ENCODE data around the gene NRTN.
"Not testable (repeated sequence)": the region's sequence is repeated elsewhere in the genome, so short reads cannot be mapped to it uniquely, and the experiment has no call there.

The NRTN gene

GRCh38 chr19:5804516-5805461 is at the start of gene NRTN:
TSS of gene NRTN (plus strand) at chr19:5805067. CDS start at chr19:5824166, 19,099 bp downstream.
- DNase-seq (ENCODE audit: low read depth in 2 of 2): no peak

- no peak for DNase-seq (ENCODE audit: low read depth in 2 of 2)
Measured at GRCh38 chr19:5762608-5763217, 42.2 kb upstream of the NRTN start.

- DNase-seq (ENCODE audit: low read depth in 2 of 2): no peak
Measured at GRCh38 chr19:5765220-5765619, 39.6 kb upstream of the NRTN start.

- DNase-seq (ENCODE audit: low read depth in 2 of 2): no peak
Measured at GRCh38 chr19:5767949-5768348, 36.9 kb upstream of the NRTN start.

GRCh38 chr19:5772416-5772815 is 32.5 kb upstream of the NRTN start:
- no peak for DNase-seq (ENCODE audit: low read depth in 2 of 2)

- no peak for DNase-seq (ENCODE audit: low read depth in 2 of 2)
Measured at GRCh38 chr19:5773276-5773675, 31.6 kb upstream of the NRTN start.

GRCh38 chr19:5774921-5775320 is 29.9 kb upstream of the NRTN start:
- no peak for DNase-seq (ENCODE audit: low read depth in 2 of 2)

- DNase-seq (ENCODE audit: low read depth in 2 of 2): no peak
Measured at GRCh38 chr19:5775668-5776309, 29.1 kb upstream of the NRTN start.

GRCh38 chr19:5778402-5778801 is 26.5 kb upstream of the NRTN start:
- no peak for DNase-seq (ENCODE audit: low read depth in 2 of 2)

GRCh38 chr19:5780916-5781315 is 24.0 kb upstream of the NRTN start:
- not testable (repeated sequence) for DNase-seq (ENCODE audit: low read depth in 2 of 2)

GRCh38 chr19:5782322-5782721 is 22.5 kb upstream of the NRTN start:
- no peak for DNase-seq (ENCODE audit: low read depth in 2 of 2)

- DNase-seq (ENCODE audit: low read depth in 2 of 2): no peak
Measured at GRCh38 chr19:5782945-5783919, 21.6 kb upstream of the NRTN start.

GRCh38 chr19:5784581-5785147 is 20.2 kb upstream of the NRTN start, which contains the start of gene PRR22:
TSS of gene PRR22 (minus strand) at chr19:5784746. CDS start at chr19:5784660, 86 bp downstream.
- no peak for DNase-seq (ENCODE audit: low read depth in 2 of 2)

GRCh38 chr19:5785423-5785822 is 19.4 kb upstream of the NRTN start:
- no peak for DNase-seq (ENCODE audit: low read depth in 2 of 2)

GRCh38 chr19:5786593-5787408 is 18.1 kb upstream of the NRTN start:
- no peak for DNase-seq (ENCODE audit: low read depth in 2 of 2)

GRCh38 chr19:5787409-5788182 is 17.3 kb upstream of the NRTN start:
- no peak for DNase-seq (ENCODE audit: low read depth in 2 of 2)

GRCh38 chr19:5788422-5788821 is 16.4 kb upstream of the NRTN start:
- no peak for DNase-seq (ENCODE audit: low read depth in 2 of 2)

- DNase-seq (ENCODE audit: low read depth in 2 of 2): no peak
Measured at GRCh38 chr19:5789351-5789761, 15.5 kb upstream of the NRTN start.

- no peak for DNase-seq (ENCODE audit: low read depth in 2 of 2)
Measured at GRCh38 chr19:5789886-5790558, 14.8 kb upstream of the NRTN start.
